B cell (primary cell): ENCODE measurements around the gene HES5. TPM values are rescaled to one million over a fixed set of nuclear protein-coding genes. Genes with fewer than 3 reads are reported as not detected.

Experiments used
- ATAC-seq: fragments of 200-7000 bp; cut with Tn5 transposase; one replicate; pipeline ENCODE4 v1.10.0; 2021; ENCODE audit warnings: low read depth, mild to moderate bottlenecking, moderate number of reproducible peaks, moderate library complexity
- CTCF ChIA-PET: fragments of 350-600 bp; sonication (Branson Sonifier 250); formaldehyde crosslinking; loops from one replicate; lab custom pipeline; 2021; ENCODE audit warnings: antibody characterized with exemption, inconsistent platforms; lab: Charles Lee
- POLR2A ChIA-PET: fragments of 350-600 bp; sonication (Branson Sonifier 250); formaldehyde crosslinking; loops from one replicate; lab custom pipeline; 2021; ENCODE audit warnings: antibody characterized with exemption; lab: Charles Lee
- DNase-seq: peaks from one replicate; pipeline ENCODE4 v3.0.0; 2013
- H2AFZ ChIP-seq: 2 replicates; pipeline ENCODE4 v1.6.1; 2012; ENCODE audit warnings: mild to moderate bottlenecking, low read depth, low read length; ENCODE audit not compliant: insufficient read depth, poor library complexity, severe bottlenecking
- H3K27ac ChIP-seq, 2 donors: 1 replicate in 1 of 2; 2 replicates in 1 of 2; pipeline ENCODE4 v1.5.1; 2012 to 2013; ENCODE audit warnings: low read length in 2 of 2, mild to moderate bottlenecking in 2 of 2, moderate library complexity in 1 of 2
- H3K27me3 ChIP-seq, 4 experiments: fragments of 200-600 bp in 1 of 4; sonication (generic) in 1 of 4; replicated peaks in 1 of 4; 1 replicate in 2 of 4; 2 replicates in 2 of 4; pipeline versions ENCODE4 v1.6.1 to v1.7.0; 2013 to 2016; ENCODE audit warnings: low read length in 3 of 4, mild to moderate bottlenecking in 2 of 4, mixed read lengths in 1 of 4, moderate library complexity in 1 of 4; ENCODE audit not compliant: insufficient read depth in 4 of 4, control insufficient read depth in 3 of 4; ENCODE audit errors: control extremely low read depth in 1 of 4
- H3K36me3 ChIP-seq, 2 experiments: replicated peaks in 1 of 2; 1 replicate in 1 of 2; 2 replicates in 1 of 2; pipeline versions ENCODE4 v1.6.1 to v1.7.1; 2013; ENCODE audit warnings: low read length in 1 of 2; ENCODE audit not compliant: insufficient read depth in 2 of 2, control insufficient read depth in 1 of 2; ENCODE audit errors: control extremely low read depth in 1 of 2, extremely low read depth in 1 of 2
- H3K4me1 ChIP-seq, 2 donors: fragments of 200-600 bp in 1 of 2; sonication (generic) in 1 of 2; 1 replicate in 1 of 2; 2 replicates in 1 of 2; pipeline versions ENCODE4 v1.5.1 to v1.6.1; 2013 to 2017; ENCODE audit warnings: low read length in 2 of 2; ENCODE audit not compliant: control insufficient read depth in 2 of 2, insufficient read depth in 2 of 2
- H3K4me2 ChIP-seq: replicated peaks from 2 replicates; pipeline ENCODE3; 2012; ENCODE audit warnings: mild to moderate bottlenecking, low read depth, low read length; ENCODE audit not compliant: poor library complexity, severe bottlenecking
- H3K4me3 ChIP-seq, 5 experiments: fragments of 200-600 bp in 1 of 5; sonication (generic) in 1 of 5; 1 replicate in 3 of 5; 2 replicates in 2 of 5; pipeline versions ENCODE4 v1.5.1 to v1.7.0; 2011 to 2016; ENCODE audit warnings: low read length in 4 of 5, mild to moderate bottlenecking in 4 of 5, low read depth in 2 of 5, control low read depth in 1 of 5, moderate library complexity in 1 of 5; ENCODE audit not compliant: insufficient read depth in 1 of 5; ENCODE audit errors: control extremely low read depth in 1 of 5, extremely low read depth in 1 of 5
- H3K79me2 ChIP-seq: fragments of 200-600 bp; sonication (generic); one replicate; pipeline ENCODE4 v1.6.0; 2016; ENCODE audit warnings: low read length; ENCODE audit not compliant: control insufficient read depth, insufficient read depth
- H3K9ac ChIP-seq: fragments of 200-600 bp; sonication (generic); 2 replicates; pipeline ENCODE4 v1.6.1; 2017; ENCODE audit warnings: mild to moderate bottlenecking, low read length, moderate library complexity
- H3K9me3 ChIP-seq, 3 donors: one replicate each; pipeline versions ENCODE4 v1.6.1 to v1.7.1; 2013; ENCODE audit warnings: low read length in 2 of 3; ENCODE audit not compliant: control insufficient read depth in 2 of 3, insufficient read depth in 1 of 3; ENCODE audit errors: control extremely low read depth in 1 of 3
- H4K20me1 ChIP-seq: 2 replicates; pipeline ENCODE4 v1.6.0; 2012; ENCODE audit warnings: mild to moderate bottlenecking, low read length; ENCODE audit not compliant: insufficient read depth, control insufficient read depth, poor library complexity, severe bottlenecking
- H3K27ac Mint-ChIP-seq: one replicate; pipeline ENCODE4 v1.8.0; 2021; ENCODE audit warnings: mixed read lengths
- H3K27me3 Mint-ChIP-seq: one replicate; pipeline ENCODE4 v1.8.0; 2021; ENCODE audit warnings: mixed read lengths
- H3K4me1 Mint-ChIP-seq: one replicate; pipeline ENCODE4 v1.8.0; 2021; ENCODE audit warnings: mixed read lengths
- H3K4me3 Mint-ChIP-seq: one replicate; pipeline ENCODE4 v1.8.0; 2021; ENCODE audit warnings: mixed read lengths
- H3K9me3 Mint-ChIP-seq: one replicate; pipeline ENCODE4 v1.8.0; 2022; ENCODE audit warnings: mixed read lengths; ENCODE audit not compliant: insufficient read depth
- CTCF ChIP-seq: fragments of 200-600 bp; IDR thresholded peaks from one replicate; pipeline ENCODE4 v1.8.0; 2022; ENCODE audit warnings: antibody characterized with exemption, mild to moderate bottlenecking
- EZH2 ChIP-seq: IDR thresholded peaks from 2 replicates; pipeline ENCODE4 v1.6.1; 2012; ENCODE audit warnings: borderline replicate concordance, low read depth, mild to moderate bottlenecking, moderate library complexity, low read length; ENCODE audit not compliant: insufficient read depth, poor library complexity, severe bottlenecking
- WGBS: methylation state at CpG from one replicate; pipeline ENCODE4 v1.1.5; 2013; ENCODE audit warnings: missing lambda C conversion rate; ENCODE audit not compliant: insufficient coverage; 5-methylcytosine and 5-hydroxymethylcytosine counted together
- intact Hi-C: fragments of 100-400 bp; cut with micrococcal nuclease; formaldehyde crosslinking; loops from one replicate; pipeline ENCODE4 v1.10.0; 2022
- polyA plus RNA-seq: library from polyadenylated mRNA; depleted of rRNA; stranded (reverse); fragments of >200 nt; gene quantifications from 2 replicates; pipeline ENCODE4 v1.2.3, GENCODE V29; 2012
- total RNA-seq, 2 donors: library from RNA; stranded (reverse); fragments of 120-200 nt in 1 of 2; gene quantifications; 1 replicate in 1 of 2; 2 replicates in 1 of 2; pipeline versions ENCODE4 v1.2.3 to v1.2.4, GENCODE V29; 2013 to 2022

Gene HES5
- total and polyA plus RNA-seq, 2 donors (not counting 1 experiment from before 2014, with no cell fraction given), result not detected

GRCh38 chr1:2554621-2555387, 24.7 kb upstream of the HES5 start:
- peaks cover 19% of the 10 kb centered on the region for H4K20me1 ChIP-seq
- ChIA-PET CTCF (interaction anchor here (0.6 to 3.9 kb wide), 11 partner anchors 9 to 870 kb away, joined by 3 to 47 read pairs (median 4); partner anchors contain the start of gene PRXL2B), POLR2A (interaction anchor here (1.1 to 3.0 kb wide), 5 partner anchors 8 to 360 kb away, joined by 3 to 77 read pairs (median 30); partner anchors contain the start of gene PRXL2B)
- ATAC-seq, result peak; percentile 28
- peaks cover 0 to 3% (median 0%) of the 10 kb centered on the region in 3 donors for H3K9me3 ChIP-seq
- H3K4me3 Mint-ChIP-seq, result peak overlapping the region; percentile 95
- DNase-seq, result peak; percentile 85
- peak overlapping the region in 4 of 5 experiments; percentile 83 to 91 (median 88) for H3K4me3 ChIP-seq
- H3K4me1 ChIP-seq, result peaks cover 42 to 54% of the 10 kb centered on the region in 2 donors
- peak overlapping the region; percentile 74 for H2AFZ ChIP-seq
- TF ChIP-seq CTCF (peak; percentile 57), EZH2 (no peak)
- peaks cover 31% of the 10 kb centered on the region for H3K79me2 ChIP-seq
- intact Hi-C loops, result loop anchor here (1.0 kb wide), 1 partner anchor 23 kb away; no protein-coding TSS in a partner anchor
- peak overlapping the region; percentile 97 for H3K27ac Mint-ChIP-seq
- H3K9ac ChIP-seq, result peak overlapping the region; percentile 90
- H3K9me3 Mint-ChIP-seq, result no peaks in the 10 kb centered on the region
- no peaks in the 10 kb centered on the region for H3K27me3 ChIP-seq
- H3K27me3 Mint-ChIP-seq, result no peaks in the 10 kb centered on the region
- H3K4me1 Mint-ChIP-seq, result peaks cover 58% of the 10 kb centered on the region
- peak overlapping the region; percentile 87 to 99 for H3K27ac ChIP-seq
- 30% methylated on average over 16 of the region's 19 CpGs for WGBS
- H3K4me2 ChIP-seq, result peak overlapping the region; percentile 100
- H3K36me3 ChIP-seq, result peaks cover 0 to 19% of the 10 kb centered on the region in 2 experiments
